CD4-positive, alpha-beta T cell treated with Interleukin-2 at 100 ng/mL for 4 hours (primary cell): ENCODE data around the gene MRPS31.
"Not testable (repeated sequence)": the region's sequence is repeated elsewhere in the genome, so short reads cannot be mapped to it uniquely, and the experiment has no call there.

Source experiments
- DNase-seq: peaks from one replicate; pipeline ENCODE4 v3.0.0-alpha.2; 2020; ENCODE audit warnings: low spot score

Gene MRPS31

DNA sequence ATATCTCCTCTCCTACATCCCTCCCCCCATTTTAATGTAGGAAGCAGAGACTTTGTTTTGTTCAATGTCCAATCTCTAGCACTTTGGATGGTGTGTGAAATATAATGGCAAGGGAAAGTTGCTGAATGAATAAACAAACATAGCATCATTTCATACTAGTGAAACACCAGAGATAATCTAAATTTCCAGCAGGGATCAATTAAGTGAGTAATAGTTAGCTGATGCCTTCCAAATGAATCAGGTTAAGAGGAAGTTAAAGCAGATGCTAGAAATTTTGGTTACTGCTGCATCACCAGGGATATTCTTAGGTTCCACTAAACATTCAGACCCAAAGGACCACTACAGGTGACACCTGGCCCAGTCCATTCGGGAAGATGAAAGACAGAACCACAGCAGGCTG is 8.1 kb downstream of the MRPS31 start:
- no peak for DNase-seq

DNA sequence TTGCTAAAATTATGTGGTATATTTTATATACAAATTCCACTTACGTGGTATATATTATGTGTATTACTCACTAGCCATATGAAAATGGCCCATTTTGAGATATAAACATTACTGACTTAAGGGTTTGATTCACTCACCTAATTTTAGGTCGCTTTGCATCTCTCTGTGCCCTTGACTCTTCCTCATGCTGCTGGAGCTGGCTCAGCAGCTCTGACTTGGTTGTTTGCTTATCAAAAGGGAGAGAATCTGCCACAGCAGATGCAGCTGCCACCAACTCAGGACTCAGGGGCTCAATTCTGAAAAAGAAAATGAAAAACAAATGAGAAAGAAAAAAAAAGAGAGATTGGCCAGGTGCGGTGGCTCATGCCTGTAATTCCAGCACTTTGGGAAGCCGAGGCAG is 12.2 kb downstream of the MRPS31 start:
- no peak for DNase-seq

DNA sequence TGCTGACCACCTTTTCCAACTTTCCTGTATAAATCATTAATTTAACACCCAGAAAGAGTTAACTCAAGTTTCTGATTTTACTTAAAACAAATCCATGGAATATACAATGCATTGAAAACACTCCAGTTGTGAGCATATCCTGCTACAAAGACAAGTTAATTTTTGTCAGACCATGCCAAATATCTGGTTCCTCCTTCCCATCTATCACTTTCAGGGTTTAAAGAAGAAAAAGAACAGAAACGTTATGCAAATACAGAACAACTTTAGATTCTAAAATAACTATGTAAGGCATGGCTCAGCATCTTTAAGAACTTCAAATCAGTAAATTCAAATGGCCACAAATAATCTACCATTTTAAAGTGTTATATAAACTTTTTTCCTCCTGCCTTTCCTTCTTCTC is 14.9 kb downstream of the MRPS31 start:
- no peak for DNase-seq

DNA sequence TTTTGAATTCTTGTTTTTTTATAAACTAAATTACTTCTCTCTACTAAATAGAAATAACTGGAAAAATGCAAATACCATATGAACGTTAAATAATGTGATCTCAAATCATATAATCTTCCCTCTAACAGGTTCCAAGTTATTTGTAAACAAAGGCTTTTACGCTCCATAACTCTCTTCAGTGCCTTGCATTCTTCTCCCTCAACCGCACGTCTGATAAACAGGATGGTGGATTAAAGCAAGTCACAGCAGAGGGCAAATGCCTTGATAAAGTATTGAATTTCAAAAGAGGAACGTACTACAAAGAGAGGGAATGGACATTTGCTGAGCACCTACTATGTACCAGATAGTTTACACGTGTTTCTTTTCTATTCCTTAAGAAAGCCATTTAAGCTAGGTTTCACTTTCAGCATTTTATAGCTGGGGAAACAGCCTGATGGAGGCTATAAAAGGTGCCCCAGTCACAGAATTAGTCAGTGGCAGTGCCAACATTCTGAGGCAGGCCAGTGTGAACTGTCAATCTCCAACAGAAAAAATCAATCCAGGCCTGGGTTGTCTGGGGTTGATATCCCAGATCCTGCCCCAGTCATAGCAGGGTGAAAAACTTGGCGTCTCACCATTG is 15.8 kb downstream of the MRPS31 start:
- no peak for DNase-seq

DNA sequence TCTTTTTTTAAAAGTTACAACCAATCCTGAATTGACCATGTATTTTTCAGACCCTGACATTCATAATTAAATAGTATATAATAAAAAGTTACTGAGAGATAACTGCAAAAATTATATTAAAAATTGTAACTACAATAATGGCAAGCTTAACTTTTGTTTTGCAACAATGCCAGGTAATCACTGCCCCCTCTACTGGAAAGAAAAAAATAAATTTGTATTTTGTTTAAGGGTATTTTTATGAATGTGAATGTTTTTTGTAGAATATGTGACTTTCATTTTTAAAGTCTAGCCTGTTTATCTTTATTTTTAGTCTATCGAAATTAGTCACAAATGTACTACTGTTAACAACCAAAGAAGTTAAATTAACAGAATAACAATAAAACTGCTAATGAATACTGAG is 21.7 kb downstream of the MRPS31 start:
- DNase-seq = no peak

DNA sequence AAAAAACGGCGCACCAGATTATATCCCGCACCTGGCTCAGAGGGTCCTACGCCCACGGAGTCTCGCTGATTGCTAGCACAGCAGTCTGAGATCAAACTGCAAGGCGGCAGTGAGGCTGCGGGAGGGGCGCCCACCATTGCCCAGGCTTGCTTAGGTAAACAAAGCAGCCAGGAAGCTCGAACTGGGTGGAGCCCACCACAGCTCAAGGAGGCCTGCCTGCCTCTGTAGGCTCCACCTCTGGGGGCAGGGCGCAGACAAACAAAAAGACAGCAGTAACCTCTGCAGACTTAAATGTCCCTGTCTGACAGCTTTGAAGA is 35.8 kb downstream of the MRPS31 start:
- DNase-seq = not testable (repeated sequence)

DNA sequence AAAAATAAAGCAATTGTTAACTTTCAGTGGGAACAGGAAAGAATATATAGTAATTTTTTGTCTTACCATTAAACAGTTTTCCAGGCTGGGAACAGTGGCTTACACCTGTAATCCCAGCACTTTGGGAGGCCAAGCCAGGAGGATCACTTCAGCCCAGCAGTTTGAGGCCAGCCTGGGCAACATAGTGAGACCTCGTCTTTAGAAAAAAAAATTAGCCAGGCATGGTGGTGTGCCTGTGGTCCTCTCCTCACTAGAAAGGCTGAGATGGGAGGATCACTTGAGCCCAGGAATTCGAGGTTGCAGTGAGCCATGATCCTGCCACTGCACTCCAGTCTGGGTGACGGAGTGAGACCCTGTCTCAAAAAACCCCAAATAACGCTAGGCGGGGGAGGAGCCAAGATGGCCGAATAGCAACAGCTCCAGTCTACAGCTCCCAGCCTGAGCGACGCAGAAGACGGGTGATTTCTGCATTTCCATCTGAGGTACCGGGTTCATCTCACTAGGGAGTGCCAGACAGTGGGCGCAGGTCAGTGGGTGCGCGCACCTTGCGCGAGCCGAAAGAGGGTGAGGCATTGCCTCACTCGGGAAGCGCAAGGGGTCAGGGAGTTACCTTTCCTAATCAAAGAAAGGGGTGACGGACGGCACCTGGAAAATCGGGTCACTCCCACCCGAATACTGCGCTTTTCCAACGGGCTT is 36.3 kb downstream of the MRPS31 start:
- DNase-seq = not testable (repeated sequence)

DNA sequence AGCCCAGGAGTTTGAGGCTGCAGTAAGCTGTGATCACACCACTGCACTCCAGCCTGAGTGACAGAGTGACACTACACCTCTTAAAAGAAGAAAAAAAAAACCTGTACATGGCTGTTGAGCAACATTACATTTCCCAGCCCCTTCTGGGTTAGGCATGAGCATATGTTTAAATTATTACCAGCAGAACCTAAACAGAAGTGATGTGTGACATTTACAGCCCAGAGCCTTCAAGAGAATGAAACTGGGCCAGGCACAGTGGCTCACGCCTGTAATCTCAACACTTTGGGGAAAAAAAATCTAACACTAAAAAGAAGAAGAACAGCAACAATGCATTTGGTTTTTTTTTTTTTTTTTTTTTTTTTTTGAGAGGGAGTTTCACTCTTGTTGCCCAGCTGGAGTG is 38.3 kb downstream of the MRPS31 start:
- no peak for DNase-seq

DNA sequence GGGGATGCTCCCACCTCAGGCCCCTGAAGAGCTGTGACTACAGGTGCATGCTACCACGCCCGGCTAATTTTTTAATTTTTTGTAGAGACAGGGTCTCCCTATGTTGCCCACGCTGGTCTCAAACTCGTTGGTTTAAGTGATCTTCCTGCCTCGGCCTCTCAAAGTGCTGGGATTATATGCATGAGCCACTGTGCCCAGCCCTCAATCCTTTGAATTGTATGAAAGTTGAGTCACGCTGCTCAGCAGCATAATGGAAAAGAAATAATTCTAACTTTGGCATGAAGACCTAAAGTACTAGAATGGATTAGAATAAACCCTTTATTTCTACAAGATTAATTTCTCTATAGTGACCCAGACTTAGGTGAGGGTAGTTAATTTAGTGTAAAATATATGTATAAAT is 42.4 kb downstream of the MRPS31 start:
- DNase-seq = no peak

DNA sequence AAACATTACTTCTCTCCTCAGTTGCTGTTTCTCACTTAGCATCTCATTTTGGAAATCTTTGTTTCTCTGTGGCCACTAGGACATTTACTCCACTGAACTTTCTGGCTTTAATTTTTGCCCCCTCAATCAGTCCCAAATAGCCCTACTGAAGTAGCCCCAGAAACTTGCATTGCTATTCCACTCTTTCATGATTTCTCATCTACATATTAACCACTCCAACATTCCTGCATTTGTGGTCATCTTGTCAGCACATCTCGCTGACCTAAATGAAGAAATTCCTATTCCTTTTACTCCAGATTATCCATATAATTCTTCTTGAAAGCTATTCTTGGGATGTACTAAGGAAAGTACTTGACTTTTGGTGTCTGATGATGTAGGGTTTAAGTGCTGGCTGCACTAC is 56.6 kb downstream of the MRPS31 start:
- not testable (repeated sequence) for DNase-seq

DNA sequence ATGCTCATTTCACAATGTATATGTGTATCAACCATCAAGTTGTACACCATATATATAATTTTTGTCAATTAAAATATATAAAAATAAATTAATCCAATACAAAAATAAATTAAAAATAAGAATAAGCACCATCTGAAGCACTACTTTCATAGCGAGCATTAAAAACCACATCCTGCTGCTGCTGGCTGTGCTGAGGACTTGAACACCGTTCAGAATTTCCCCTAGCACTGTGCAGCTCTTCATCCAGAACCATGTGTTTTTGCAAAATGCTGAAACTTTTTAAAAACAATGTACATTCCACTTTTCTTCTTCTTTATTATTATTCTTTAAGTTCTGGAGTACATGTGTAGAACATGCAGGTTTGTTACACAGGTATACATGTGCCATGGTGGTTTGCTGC is 64.6 kb downstream of the MRPS31 start:
- no peak for DNase-seq

DNA sequence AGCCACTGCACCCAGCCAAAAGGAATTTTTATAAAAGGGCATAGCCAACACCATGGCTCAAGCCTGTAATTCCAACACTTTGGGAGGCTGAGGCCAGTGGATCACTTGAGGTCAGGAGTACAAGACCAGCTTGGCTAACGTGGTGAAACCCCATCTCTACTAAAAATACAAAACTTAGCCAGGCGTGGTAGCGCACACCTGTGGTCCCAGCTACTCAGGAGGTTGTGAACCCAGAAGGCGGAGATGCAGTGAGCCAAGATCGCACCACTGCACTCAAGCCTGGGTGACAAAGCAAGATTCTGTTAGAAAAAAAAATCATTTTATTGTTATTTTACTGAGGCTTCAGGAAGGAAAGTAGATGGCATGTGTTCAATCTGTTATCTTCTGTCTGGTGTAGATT is 73.3 kb downstream of the MRPS31 start:
- no peak for DNase-seq

DNA sequence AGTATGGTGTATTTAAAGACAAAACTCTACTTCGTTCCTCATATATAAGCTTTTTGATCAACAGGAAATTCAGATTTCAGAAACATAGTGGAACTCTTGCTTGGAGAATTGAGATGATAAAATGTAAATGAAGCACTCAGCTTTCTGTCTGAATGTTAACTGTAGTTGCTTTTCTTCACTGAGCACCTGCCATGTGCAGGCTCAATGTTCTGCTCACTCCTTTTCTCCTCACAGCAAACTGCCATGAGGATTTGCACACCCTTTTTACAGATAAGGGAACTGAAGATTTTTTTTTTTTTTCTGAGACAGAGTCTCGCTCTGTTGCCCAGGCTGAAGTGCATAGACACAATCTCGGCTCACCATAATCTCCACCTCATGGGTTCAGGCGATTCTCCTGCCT is 76.6 kb downstream of the MRPS31 start:
- no peak for DNase-seq

DNA sequence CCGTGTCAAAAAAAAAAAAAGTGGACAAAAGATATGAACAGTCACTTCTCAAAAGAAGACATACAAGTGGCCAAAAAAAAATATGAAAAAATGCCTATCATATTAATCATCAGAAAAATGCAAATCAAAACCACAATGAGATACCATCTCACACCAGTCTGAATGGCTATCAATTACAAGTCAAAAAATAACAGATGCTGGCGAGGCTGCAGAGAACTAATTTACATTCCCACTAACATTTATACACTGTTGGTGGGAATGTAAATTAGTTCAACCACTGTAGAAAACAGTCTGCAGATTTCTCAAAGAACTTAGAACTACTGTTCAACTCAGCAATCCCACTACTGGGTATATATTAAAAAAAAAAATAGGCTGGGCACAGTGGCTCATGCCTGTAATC is 78.0 kb downstream of the MRPS31 start:
- no peak for DNase-seq

DNA sequence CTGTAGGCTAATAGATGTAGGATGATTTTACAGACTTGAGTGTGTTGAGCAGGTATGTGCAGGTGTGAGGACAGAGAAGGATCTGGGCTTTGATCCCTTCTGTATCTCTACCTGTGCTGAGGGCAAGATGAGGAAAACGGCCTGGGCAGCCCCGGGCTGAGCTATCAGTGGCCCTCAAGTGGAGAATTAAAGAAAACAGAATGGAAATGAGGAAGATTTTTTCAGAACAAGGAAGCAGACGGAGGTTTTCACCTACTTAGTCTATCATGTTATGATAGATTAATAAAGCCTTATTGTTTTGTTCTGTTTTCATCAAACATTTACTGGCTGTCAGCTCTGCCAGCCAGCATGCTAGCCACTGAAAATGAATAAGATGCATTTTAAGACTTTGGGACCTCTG is 82.2 kb downstream of the MRPS31 start:
- no peak for DNase-seq

DNA sequence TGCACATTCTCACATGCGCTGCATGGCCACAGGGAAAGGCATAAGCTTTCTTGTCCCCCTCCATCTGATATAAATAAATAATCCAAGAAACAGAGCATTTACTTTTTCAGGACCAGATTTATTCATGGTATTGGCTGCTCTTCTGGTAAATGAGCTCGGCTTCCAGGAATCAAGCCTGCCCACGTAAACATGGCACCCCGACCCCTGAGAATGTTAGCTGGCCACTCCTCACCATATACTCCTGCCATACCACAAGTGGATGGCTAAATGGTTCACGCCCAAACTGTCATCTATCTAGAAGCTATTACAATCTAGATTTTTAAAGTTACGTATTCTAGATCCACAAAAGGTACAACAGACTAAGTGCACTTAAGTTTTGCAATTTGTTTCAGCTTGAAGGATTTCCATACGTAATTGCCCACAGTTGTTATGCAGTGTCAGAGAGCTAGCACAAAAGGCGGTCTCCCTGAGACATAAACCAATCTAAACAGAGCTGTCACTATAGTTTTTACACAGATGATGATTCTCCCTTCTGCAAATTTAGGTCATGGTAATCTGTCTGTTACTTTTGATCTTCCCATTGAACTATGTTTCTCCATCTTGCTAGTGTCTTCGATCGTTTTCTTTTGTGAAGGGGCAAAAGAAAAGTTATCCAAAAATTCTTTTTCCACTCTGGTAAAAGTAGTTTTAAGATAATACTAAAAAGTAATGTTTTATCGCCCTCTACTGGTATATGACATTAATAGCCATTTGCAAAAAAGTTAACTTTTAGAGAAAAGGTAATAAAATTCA is 88.3 kb downstream of the MRPS31 start:
- peak; percentile 39 for DNase-seq

DNA sequence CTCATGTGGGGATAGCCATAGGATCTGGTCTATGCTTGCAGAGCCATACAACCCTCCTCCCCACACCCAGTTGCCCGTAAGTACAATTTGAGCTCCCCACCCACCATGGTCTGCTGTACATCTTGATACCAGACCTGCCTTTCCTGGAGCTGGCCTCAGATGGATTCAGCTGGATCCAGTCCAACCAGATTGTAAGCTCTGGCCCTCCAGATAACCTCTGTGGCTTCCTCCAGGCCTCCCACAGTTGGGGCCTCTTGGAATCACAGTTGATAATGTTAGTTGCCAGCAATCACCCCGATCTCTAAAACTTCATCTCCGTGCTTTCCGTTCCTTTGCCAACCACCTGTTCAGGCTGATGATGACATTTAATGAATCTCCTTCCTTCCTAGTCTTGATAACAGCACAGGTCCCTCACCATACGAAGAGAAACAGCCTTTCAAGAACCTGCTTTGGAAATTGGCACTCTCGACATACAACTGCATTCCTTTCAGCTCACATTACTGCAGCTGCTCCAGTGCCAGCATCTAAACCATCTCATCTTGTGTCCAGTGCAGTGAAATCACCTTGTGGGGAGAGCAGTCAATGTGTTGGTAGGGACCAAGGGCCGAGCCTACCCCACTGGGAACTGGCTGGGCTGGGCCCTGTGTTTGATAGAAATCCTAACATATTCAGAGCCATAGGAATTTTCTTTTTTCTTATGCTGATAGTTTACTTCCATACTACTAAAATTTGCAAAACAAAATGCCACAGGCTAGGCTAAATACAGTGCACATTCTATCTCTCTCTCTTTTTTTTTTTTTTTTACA is 89.4 kb downstream of the MRPS31 start:
- DNase-seq = no peak

DNA sequence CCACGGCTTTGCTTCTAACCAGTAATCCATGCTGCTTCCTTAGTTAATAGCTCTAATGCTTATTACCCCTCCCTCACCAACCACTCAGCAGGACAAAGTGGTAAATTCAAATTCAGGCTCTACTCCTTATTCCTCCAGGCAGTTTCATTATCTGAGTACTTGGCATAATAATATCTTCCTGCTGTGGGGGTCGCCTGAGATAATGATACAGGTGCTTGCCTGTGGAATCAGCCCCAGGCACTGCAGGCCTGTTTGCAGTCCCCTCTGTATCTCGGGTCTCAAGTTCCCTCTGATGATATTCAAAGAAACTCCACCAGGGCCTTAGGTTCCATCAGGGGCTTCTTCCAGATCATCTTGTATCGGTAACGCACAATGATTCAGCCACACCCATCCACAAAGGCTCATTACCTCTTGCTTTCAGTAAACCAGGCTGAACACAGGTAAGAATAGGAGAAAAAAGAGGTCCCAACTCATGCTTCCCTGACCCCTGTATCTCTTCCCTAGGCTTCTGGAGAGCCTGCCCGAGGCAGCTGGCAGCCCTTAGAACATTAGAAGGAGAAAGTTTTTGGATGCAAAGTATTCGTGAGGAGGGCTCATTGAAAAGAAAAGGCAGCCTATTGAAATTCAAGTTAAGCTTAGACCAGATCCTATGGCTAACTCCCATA is 90.2 kb downstream of the MRPS31 start:
- no peak for DNase-seq

DNA sequence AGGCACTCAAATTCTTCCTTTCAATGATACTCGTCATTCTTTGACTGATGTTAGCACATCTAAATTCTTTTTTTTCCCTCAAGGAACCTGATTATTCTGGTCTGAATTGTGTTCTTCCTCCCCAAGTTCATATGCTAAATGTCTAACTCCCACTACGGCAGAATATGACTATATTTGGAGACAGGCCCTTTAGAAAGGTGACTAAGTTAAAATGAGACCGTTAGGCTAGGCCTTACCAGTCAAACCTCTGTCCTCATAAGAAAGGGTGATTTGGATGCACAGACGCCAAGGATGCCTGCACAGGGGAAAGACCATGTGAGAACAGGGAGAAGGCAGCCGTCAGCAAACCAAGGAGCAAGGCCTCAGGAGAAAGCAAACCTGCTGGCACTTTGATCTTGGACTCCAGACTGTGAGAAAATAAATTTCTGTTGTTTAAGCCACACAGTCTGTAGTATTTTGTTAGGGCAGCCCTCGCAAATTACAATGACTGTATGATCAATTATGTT is 91.5 kb downstream of the MRPS31 start:
- DNase-seq = no peak
